Fibroblast of mammary gland (primary cell): ENCODE measurements around the gene ADAMTS13.
"Not testable (repeated sequence)": the region's sequence is repeated elsewhere in the genome, so short reads cannot be mapped to it uniquely, and the experiment has no call there.

Source experiments
- DNase-seq: peaks from one replicate; pipeline ENCODE4 v3.0.0-alpha.2; 2010; ENCODE audit warnings: low read depth
- H3K4me3 ChIP-seq: 2 replicates; pipeline ENCODE4 v1.5.1; 2011; ENCODE audit warnings: low read depth, mild to moderate bottlenecking, low read length, moderate library complexity; ENCODE audit not compliant: control insufficient read depth
- CTCF ChIP-seq: conservative IDR thresholded peaks from 2 replicates; pipeline ENCODE4 v1.5.1; 2011; ENCODE audit warnings: low read depth, low read length, inconsistent platforms; ENCODE audit not compliant: control insufficient read depth, insufficient read depth

Gene ADAMTS13

GRCh38 chr9:133385452-133385851 is 36.7 kb upstream of the ADAMTS13 start:
- no peak for TF ChIP-seq CTCF
- DNase-seq: no peak
- H3K4me3 ChIP-seq: no peak overlapping the region

DNA sequence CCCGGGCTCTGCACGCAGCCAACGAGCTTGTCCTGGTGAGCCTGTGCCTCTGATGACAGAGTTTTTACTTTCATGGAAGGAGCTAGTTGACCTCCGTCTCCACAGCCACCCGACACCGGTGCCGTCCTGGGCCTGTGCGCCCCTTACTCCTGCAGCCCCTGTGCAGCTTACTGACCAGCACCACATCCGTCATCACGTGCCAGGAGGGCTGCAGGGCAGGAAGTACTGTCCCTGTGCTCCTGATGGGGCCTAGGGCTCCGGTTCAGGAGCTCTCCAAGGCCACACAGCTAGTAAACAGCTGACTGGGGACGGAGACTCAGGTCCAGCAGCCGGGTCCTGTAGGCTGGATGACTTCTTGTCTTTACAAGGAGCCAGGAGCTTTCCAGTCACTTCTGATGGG is 35.8 kb upstream of the ADAMTS13 start:
- DNase-seq: no peak
- no peak overlapping the region for H3K4me3 ChIP-seq
- TF ChIP-seq CTCF: no peak

DNA sequence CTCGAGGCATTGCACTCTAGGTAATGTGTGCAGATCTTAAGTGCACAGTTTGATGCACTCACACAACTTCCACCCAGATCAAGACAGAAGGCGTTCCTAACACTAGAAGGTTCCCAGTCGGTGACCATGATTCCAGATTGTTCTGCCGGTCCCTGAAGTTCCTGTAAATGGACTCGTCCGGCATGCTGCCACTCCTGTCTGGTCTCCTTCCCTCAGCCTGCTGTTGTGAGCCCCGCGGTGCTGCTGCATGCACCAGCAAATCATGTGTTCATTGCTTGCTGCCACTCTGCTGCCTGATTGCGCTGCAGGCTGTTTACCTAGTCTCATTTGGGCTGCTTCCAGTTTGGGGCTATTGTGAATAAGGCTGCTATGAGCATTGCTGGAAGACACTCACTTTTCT is 34.5 kb upstream of the ADAMTS13 start:
- H3K4me3 ChIP-seq: no peak overlapping the region
- TF ChIP-seq CTCF: no peak
- no peak for DNase-seq

DNA sequence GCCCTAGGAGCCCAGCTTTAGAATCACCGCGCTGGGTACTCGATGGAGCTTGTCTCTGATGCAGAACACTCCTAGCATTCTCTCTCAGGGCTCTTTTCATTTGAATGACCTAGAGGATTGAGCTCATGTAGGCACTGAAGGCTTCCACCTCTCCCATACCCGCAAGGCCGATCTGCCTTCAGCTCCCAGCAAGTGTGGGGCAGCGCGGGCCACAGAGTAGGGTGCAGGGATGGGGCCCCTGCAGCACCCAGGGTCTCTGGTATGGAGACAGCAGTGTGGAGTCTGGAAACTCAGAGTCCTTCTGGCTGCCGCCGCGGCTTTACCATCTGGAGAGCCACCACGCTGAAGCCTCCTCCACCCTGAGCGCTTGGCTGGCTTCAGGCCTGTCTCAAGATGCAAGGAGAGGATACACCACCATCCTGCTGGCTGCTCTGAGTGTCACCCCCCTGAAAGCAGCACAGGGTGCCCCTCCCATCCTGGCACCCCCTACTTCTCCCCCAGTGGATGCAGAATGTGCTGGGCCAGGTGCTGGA is 33.1 kb upstream of the ADAMTS13 start:
- TF ChIP-seq CTCF: no peak
- H3K4me3 ChIP-seq: no peak overlapping the region
- no peak for DNase-seq

GRCh38 chr9:133389562-133389961 is 32.6 kb upstream of the ADAMTS13 start:
- no peak overlapping the region for H3K4me3 ChIP-seq
- no peak for TF ChIP-seq CTCF
- no peak for DNase-seq

DNA sequence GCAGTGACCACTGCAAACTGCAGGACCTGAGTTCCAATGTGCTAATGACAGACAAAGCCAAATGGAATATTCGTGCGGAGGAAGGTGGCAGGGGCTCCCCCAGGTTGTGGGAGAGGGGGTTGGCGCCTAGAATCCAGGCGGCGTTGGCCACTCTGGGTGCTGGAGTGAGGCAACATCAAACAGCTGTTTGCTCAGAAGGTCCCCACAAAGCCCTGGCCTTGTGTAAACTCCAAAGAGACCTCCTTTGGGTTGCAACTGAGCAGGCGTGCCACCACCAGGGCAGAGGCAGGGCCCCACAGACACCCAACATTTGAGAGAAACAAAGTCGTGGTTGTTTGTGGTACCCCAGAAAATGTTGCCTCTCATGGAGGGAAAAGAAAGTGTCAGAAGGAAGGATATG is 31.5 kb upstream of the ADAMTS13 start:
- DNase-seq: no peak
- no peak overlapping the region for H3K4me3 ChIP-seq
- no peak for TF ChIP-seq CTCF

GRCh38 chr9:133391449-133391848 is 30.7 kb upstream of the ADAMTS13 start:
- H3K4me3 ChIP-seq, DNase-seq: not testable (repeated sequence)

DNA sequence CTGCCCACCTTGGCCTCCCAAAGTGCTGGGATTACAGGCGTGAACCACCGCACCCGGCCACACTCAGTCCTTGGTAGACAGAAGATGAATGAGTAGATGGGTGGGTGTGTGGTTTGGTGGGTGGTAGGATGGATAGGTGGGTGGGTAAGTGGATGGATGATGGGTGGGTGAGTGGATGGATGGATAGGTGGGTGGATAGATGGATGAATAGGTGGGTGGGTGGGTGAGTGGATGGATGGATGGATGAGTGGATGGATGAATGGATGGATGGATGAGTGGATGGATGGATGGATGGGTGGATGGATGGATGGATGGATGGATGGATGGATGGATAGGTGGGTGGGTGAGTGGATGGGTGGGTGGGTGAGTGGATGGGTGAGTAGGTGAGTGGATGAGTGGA is 29.9 kb upstream of the ADAMTS13 start:
- not testable (repeated sequence) for H3K4me3 ChIP-seq, DNase-seq
